Measurements from ENCODE around the gene NRTN. TPM values are rescaled to one million over a fixed set of nuclear protein-coding genes. Genes with fewer than 3 reads are reported as not detected.

Gene NRTN
- total and polyA plus RNA-seq, 2 of the 13 experiments (the other 11 are each of a cell fraction or from before 2014, with no cell fraction given) = 4.1 to 5.3 TPM

- TF ChIP-seq HNF4G (IDR thresholded peaks at IDR 0.05; ENCODE audit: borderline replicate concordance, low read depth, low read length) (no peak), HNF4G (CRISPR knock-in tag; IDR thresholded peaks at IDR 0.05; ENCODE audit: borderline replicate concordance, low read depth) (no peak), ZSCAN9 (CRISPR knock-in tag; IDR thresholded peaks at IDR 0.05; ENCODE audit: borderline replicate concordance) (0 out of 2 replicates have a peak, but pooled peaks have one; percentile 21), ZNF639 (CRISPR knock-in tag; conservative IDR thresholded peaks at IDR 0.05) (no peak), ZNF414 (CRISPR knock-in tag; IDR thresholded peaks at IDR 0.05) (0 out of 2 replicates have a peak, but pooled peaks have one; percentile 22), ZNF350 (CRISPR knock-in tag; IDR thresholded peaks at IDR 0.05; ENCODE audit: borderline replicate concordance, low read depth) (0 out of 2 replicates have a peak, but pooled peaks have one; percentile 54), HNRNPL (IDR thresholded peaks at IDR 0.05; ENCODE audit: low read depth, low read length) (peak; percentile 79; the same call in 1 of the 2 replicates), AKAP8 (CRISPR knock-in tag; IDR thresholded peaks at IDR 0.05) (peak; percentile 77), MAX (IDR thresholded peaks at IDR 0.05) (0 out of 2 replicates have a peak, but pooled peaks have one; percentile 31), ARID5B (CRISPR knock-in tag; IDR thresholded peaks at IDR 0.05) (peak; percentile 9; the same call in 1 of the 2 replicates), FOXJ3 (CRISPR knock-in tag; IDR thresholded peaks at IDR 0.05; ENCODE audit: borderline replicate concordance) (no peak; the same call in 1 of the 2 replicates), ZBED4 (CRISPR knock-in tag; IDR thresholded peaks at IDR 0.05; ENCODE audit: borderline replicate concordance) (peak; percentile 97), PHF8 (CRISPR knock-in tag; IDR thresholded peaks at IDR 0.05) (peak; percentile 19; the same call in 1 of the 2 replicates), ZNF235 (CRISPR knock-in tag; IDR thresholded peaks at IDR 0.05; ENCODE audit: borderline replicate concordance) (no peak), THAP11 (CRISPR knock-in tag; IDR thresholded peaks at IDR 0.05) (peak; percentile 16; the same call in 1 of the 2 replicates), ZBTB38 (CRISPR knock-in tag; IDR thresholded peaks at IDR 0.05) (peak; percentile 45; the same call in 1 of the 2 replicates), SPEN (CRISPR knock-in tag; IDR thresholded peaks at IDR 0.05; ENCODE audit: low read depth) (peak; percentile 22; the same call in 1 of the 2 replicates), MIER2 (CRISPR knock-in tag; IDR thresholded peaks at IDR 0.05) (no peak)
Measured at GRCh38 chr19:5822181-5822844, 17.4 kb downstream of the NRTN start (continued).
